Stimulated activated CD8-positive, alpha-beta memory T cell treated with anti-CD3 and anti-CD28 coated beads, Interleukin-15, amount 100 ng/mL, for 4 hours (primary cell): Measurements from ENCODE around the gene FLYWCH1.
"Not testable (repeated sequence)": the region's sequence is repeated elsewhere in the genome, so short reads cannot be mapped to it uniquely, and the experiment has no call there.

Source experiments
- DNase-seq, 2 donors: peaks; one replicate each; pipeline ENCODE4 v3.0.0-alpha.2; 2020; ENCODE audit warnings: low read depth in 2 of 2

FLYWCH1 gene

DNA sequence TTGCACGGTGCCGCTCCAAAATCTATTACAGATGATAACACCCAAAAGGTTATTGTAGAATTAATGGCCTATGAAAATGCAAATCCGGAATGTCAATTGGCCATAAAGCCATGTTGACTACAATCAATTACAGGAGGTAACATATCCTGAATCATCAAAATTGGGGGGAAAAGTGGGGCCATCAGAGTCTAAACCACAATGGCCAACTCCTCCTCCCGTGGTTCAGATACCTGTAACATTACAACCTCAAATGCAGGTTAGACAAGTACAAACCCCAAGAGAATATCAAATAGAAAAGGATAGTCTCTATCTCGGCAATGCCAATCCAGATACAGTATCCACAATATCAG, 14.9 kb downstream of the FLYWCH1 start:
- no peak for DNase-seq

DNA sequence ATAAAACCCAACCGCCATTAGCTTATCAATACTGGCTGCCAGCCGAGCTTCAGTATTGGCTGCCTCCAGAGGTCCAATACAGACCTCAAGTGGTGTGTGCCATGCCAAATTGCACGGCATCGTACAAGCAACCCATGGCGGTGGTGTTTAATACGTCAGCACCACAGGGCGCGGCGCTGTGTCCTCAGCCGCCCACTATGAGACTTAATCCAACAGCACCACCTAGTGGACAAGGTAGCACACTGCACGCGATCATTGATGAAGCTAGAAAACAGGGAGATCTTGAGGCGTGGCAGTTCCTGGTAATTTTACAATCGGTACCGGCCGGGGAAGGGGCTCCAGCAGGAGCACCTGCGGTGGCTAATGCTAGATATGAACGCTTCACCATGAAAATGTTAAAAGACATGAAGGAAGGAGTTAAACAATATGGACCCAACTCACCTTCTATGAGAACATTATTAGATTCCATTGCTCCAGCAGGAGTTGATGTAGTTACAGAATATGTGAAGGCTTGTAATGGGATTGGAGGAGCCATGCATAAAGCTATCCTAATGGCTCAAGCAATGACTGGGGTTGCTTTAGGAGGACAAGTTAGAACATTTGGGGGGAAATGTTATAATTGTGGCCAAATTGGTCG, 15.4 kb downstream of the FLYWCH1 start:
- peak; percentile 57 to 78 for DNase-seq

DNA sequence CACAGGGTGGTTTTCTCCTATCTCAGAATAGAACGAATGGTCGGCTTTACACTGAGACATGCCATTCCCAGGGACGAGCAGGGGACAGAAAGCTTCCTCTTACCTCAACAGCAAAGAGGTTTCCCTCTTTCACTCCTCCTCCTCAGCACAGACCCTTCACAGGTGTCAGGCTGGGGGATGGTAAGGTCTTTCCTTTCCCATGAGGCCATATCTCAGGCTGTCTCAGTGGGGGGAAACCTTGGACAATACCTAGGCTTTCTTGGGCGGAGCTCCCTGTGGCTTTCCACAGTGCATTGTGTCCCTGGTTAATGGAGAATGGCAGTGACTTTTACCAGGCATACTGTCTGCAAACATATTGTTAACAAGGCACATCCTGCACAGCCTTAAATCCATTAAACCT, 16.4 kb downstream of the FLYWCH1 start:
- not testable (repeated sequence) for DNase-seq

DNA sequence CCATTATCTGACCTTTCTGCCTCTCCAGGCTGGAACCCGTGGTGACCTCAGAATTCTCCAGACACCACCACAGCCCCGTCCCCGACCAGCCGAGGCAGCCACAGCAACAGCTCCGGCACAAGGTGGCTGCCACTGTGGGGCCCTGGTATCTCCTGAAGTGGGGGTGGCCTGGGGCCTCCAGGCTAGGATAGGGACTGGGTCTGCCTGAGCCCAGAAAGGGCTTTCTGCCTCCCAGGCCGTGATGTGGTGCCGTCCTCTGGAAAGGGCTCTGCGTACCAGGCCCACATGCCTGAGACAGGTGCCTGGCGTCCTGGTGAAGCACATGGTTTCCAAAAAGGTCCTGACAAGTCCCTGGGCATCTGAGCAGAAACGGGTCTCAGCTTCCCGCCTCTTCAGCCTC, 17.1 kb downstream of the FLYWCH1 start:
- no peak for DNase-seq

DNA sequence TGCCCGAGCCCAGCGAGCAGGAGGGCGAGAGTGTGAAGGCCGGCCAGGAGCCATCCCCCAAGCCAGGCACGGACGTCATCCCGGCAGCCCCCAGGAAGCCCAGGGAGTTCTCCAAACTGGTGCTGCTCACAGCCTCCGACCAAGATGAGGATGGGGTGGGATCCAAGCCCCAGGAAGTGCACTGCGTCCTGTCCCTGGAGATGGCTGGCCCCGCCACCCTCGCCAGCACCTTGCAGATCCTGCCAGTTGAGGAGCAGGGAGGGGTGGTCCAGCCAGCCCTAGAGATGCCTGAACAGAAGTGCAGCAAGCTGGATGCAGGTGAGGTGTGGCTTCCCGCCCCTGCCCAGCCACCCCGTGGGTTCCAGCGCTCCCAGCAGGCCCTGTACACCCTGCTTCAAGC, 18.0 kb downstream of the FLYWCH1 start:
- DNase-seq = no peak

DNA sequence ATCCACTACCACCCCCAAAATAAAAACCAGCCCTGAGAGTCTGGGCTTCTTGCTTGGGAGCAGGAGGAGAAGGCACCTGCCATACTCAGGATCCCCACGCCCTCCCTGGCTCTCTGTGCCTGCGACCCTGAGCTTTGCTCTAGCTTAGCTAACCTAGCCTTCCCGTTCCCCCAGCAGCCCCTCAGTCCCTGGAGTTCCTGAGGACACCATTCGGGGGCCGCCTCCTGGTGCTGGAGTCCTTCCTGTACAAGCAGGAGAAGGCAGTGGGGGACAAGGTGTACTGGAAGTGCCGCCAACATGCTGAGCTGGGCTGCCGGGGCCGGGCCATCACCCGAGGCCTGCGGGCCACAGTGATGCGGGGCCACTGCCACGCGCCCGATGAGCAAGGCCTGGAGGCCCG, 18.5 kb downstream of the FLYWCH1 start:
- no peak for DNase-seq

DNA sequence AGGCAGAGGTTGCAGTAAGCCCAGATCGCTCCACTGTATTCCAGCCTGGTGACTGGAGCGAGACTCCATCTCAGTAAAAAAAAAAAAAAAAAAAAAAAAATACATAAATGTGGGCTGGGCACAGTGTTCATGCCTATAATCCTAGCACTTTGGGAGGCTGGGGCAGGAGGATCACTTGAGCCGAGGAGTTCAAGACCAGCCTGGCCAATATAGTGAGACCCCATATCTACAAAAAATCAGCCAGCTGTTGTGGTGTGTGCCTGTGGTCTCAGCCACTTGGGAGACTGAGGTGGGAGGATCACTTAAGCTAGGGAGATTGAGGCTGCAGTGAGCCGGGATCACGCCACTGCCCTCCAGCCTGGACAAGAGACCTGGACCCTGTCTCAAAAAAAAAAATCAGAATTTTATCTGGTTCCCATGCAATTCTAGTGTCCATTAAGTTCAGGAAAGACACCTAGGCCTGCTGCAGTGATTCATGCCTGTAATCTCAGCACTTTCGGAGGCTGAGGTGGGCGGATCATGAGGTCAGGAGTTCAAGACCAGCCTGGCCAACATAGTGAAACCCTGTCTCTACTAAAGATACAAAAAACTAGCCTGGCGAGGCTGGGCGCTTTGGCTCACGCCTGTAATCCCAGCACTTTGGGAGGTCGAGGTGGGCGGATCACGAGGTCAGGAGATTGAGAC, 19.6 kb downstream of the FLYWCH1 start:
- not testable (repeated sequence) for DNase-seq

DNA sequence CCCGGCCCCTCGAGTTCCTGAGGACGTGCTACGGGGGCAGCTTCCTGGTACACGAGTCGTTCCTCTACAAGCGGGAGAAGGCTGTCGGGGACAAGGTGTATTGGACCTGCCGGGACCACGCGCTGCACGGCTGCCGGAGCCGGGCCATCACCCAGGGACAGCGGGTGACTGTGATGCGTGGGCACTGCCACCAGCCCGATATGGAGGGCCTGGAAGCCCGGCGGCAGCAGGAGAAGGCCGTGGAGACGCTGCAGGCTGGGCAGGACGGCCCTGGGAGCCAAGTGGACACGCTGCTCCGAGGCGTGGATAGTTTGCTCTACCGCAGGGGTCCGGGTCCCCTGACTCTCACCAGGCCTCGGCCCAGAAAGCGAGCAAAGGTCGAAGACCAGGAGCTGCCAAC, 21.4 kb downstream of the FLYWCH1 start:
- no peak for DNase-seq

DNA sequence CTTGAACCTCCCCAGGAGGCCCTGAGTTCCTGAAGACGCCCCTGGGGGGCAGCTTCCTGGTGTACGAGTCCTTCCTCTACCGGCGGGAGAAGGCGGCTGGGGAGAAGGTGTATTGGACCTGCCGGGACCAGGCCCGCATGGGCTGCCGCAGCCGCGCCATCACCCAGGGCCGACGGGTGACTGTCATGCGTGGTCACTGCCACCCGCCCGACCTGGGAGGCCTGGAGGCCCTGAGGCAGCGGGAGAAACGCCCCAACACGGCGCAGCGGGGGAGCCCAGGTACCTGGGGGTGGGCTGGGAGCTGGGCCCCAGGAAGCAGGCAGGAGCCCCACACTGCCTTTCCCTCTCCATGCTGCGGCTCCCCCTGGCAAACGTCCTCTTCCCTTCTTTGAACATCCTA, 22.0 kb downstream of the FLYWCH1 start:
- no peak for DNase-seq

DNA sequence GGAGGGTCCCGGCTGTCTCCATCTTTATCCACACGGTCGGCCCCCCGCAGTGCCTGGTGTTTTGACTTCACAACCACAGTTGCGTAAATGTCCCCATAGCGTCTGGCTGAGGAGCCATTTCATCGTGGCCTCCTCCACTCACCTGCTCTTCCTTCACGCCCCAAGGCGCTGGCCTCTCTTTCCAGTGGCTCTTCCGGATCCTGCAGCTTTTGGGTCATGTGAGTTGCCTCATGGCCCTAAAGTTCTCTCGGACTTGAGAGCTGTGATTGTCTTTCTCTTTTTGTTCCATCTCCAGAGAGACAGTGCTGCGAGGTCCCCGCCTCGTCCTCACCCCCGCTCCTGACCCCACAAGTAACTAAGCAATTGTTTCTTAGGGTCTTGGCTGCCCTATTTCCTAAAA, 22.7 kb downstream of the FLYWCH1 start:
- no peak for DNase-seq

DNA sequence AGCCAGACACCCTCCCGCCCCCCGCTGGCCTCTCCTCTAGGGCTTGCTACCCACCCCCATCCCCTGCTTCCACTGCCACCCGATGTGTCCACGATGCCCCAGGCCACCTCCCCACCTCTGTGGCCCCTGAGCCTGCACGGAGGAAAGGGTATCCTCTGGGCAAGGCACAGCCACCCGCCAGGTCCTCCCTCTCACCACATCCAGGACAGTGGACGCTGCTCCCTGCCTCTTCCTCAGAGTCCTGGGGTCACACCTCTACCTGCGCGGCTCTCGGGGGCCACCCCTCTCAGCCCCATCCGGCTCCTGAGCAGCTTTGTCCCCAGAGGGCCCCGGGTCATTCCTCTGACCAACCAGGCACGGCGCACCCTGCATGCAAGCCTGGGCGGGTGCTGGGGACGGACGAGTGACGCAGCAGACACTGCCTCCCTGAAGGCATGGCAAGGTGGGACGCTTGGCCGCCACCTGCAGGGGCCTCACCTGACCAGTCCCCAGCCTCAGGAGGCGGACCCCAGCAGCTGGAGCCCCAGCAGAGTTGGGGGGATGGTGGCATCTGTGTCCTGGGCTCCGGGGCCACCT, 24.8 kb downstream of the FLYWCH1 start:
- no peak for DNase-seq

DNA sequence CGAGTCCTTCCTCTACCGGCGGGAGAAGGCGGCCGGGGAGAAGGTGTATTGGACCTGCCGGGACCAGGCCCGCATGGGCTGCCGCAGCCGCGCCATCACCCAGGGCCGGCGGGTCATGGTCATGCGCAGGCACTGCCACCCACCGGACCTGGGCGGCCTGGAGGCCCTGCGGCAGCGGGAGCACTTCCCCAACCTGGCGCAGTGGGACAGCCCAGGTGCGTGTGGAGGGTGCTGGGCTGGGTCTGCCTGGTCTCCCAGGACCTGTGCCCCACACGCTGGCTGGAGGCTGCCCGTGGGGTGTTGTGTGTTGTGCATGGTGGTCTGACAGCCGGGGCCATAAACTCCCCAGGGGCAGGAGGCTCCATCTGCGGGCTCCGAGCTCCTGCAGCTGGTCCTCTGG, 25.4 kb downstream of the FLYWCH1 start:
- no peak for DNase-seq

DNA sequence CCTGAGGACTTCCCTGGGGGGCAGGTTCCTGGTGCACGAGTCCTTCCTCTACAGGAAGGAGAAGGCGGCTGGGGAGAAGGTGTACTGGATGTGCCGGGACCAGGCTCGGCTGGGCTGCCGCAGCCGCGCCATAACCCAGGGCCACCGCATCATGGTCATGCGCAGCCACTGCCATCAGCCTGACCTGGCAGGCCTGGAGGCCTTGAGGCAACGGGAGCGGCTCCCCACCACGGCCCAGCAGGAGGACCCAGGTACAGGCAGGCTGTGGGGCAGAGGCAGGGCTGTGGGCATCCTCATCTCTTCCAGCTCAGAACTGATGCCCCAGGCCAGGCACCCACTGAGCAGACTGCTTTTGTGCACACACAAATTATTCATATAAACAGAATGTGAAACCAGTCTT, 26.5 kb downstream of the FLYWCH1 start:
- no peak for DNase-seq

DNA sequence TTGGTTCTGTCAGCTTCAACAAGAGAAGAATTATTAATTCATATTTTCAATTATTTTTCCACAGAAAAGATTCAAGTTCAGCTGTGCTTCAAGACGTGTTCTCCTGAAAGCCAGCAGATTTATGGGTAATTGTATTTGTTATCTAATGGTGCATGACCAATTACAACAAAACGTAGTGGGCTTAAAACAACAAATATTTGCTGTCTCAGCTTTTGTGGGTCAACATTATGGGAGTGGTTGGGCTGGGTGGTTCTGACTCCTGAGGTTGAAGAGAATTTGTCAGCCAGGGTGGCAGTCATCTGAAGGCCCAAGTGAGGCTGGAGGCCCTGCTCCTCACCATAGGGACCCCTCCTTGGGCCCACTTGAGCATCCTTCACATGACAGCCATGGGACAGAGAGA, 28.2 kb downstream of the FLYWCH1 start:
- no peak for DNase-seq

DNA sequence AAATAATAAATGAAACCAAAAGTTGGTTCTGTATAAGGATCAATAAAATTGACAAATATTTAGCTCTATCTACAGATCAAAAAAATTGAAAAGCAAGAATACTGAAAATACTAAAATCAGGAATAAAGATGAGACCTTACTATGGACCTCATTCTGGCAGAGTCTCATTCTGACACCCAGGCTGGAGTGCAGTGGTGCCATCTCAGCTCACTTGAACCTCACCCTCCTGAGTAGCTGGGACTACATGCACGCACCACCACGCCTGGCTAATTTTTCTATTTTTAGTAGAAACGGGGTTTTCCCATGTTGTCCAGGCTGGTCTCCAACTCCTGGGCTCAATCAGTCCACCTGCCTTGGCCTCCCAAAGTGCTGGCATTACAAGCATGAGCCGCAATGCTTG, 30.3 kb downstream of the FLYWCH1 start:
- no peak for DNase-seq

DNA sequence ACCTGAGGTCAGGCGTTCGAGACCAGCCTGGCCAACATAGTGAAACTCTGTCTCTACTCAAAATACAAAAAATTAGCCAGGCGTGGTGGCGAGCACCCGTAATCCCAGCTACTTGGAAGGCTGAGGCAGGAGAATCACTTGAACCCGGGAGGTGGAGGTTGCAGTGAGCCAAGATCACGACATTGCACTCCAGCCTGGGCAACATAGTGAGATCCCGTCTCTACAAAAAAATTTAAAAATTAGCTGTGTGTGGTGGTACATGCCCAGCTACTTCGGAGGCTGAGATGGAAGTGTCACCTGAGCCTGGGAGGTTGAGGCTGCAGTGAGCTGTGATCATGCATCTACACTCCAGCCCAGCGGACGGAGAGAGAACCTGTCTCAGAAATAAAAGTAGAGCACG, 32.0 kb downstream of the FLYWCH1 start:
- DNase-seq = not testable (repeated sequence)

DNA sequence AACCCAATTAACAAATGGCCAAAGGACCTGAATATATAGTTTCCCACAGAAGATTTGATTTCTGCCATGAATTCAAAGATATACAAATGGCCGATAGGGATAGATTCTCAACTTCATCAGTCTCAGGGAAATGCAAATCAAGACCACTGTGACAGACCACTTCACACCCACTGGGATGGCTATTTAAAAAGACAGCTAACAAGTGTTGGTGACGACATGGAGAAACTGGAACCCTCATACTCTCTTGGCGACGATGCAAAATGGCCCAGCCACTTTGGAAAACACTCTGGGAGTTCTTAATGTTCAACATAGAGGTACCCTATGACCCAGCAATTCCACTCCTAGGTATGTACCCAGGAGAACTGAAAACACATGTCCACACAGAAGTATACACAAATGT, 34.9 kb downstream of the FLYWCH1 start:
- no peak for DNase-seq

DNA sequence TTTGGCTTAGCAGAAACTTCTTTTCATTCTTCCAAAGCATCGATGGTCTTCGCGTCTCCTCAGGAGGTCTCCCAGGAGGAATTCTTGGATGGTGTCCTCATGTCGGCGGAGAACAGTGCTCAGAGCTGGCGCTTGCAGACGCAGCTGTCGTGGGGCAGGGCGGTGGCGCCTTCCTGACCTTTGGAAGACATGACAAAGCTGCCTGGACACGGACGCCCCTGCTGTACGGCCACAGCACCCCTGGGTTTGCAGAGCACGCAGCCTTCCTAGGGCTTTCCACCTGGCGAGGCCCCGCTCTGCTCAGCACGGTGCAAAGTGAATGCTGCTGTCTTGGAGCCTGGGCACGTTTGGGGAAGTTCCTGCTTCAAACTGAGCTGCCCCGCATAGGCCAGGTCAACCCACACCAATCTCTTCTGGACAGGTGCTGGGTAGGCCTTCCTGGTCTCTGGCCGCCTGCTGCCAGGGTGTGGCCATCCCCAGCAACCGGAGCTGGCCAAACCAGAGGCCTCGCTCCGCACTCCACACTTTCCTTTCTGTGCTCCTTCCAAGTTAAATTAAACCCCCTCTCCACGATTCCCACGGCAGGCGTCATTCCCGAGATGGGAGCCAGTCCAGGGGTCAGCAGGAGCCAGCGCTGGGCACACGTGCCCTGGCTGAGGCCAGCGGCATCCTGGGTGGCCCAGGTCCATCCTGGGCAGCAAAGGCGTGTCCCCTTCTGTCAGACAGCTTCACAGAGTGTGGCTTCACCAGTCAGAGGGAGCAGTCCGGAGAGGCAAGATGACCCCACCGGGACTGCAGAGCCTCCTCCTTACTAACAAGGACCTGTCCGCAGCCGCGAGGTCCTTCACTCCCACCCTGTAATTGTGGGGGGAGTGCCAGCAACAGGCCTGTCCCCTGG, 37.3 kb downstream of the FLYWCH1 start:
- DNase-seq = no peak

DNA sequence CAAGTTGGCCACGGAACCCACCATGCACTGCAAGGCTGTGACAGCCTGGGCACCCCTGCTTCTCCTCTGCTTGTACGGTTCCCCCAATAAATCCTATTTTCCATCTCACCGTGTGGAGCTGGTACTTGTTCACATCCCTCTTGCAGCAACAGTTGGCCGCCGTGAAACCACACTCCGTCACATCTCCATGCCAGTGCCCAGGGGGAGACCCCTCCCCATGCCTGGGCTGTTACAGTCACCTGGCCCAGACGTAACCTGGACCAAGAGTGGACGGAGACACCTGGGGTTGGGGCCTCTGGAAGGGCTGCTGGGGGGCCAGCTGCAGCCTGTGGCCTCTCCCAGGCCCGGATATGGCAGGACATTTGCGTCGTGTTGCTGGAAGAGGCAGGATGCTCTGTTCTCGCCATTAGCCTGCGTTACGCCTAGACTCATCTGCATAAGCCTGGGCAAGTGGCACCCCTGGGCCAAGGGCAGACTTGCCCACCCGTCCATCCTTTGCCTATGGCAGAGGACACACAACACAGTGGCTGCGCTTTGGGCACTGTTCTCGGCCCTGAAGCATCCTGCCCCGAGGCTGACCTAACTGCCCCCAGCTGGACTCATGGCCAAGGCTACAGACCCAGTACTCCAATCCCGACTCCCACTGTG, 38.1 kb downstream of the FLYWCH1 start:
- no peak for DNase-seq

DNA sequence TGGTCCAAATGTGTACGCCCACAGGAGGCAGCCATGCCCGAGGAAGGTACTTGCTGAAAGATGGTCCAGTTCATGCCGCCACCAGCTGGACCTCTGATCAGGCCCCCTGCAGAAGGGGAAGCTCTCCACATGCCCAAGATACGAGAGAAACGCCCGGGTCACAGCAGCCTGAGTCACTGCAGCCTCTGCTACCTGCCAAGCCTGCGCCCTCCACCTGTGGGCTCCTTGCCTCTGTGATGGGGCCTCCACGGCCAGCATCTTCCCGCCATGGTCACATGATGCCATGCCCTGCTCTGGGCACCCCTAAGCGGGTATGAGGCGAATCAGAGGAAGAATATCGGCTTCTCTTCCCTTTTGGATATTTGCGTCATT, 38.6 kb downstream of the FLYWCH1 start:
- DNase-seq = no peak

DNA sequence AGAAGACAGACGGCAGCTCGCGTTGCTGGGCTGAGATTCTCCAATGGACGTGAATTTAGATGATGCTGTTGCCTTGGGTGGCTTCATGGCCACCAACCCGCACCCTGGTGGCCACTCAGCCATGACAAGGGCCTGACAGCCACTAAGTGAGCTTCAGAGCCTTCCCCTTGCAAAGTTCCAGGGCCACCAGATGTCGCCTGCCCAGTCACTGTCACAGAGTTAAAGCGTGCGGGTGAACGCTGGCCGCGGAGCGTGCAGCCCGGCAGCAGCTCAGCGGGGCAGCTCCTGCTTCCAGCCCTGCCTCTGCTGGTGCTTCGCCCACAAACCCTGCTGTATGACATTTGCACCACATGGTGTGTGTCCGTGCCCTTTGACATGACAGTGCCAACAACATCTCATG, 39.0 kb downstream of the FLYWCH1 start:
- no peak for DNase-seq

DNA sequence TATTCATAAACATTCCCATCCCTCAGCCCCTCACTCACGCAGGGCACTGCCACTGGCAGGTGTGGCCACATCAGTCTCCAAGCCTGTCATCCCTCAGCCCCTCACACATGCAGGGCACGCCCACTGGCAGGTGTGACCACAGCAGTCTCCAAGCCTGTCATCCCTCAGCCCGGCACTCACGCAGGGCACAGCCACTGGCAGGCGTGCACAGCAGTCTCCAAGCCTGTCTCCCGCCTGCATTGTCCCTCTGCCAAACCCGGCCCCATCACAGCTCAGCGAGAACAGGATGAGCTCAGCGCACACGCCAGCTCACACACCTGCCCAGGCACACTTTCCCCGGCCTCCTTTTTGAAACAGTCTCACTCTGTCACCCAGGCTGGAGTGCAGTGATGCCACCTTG, 40.9 kb downstream of the FLYWCH1 start:
- DNase-seq = no peak
